Sigmoid colon (tissue), 4 donors: ENCODE measurements around the gene IGFL2.

Source experiments
- POLR2A ChIP-seq, 2 donors: fragments of 450-650 bp; IDR thresholded peaks; one replicate each; pipeline ENCODE4 v1.6.1; 2016; ENCODE audit warnings: antibody characterized with exemption in 2 of 2, mild to moderate bottlenecking in 2 of 2, moderate library complexity in 2 of 2
- POLR2AphosphoS5 ChIP-seq, 4 donors: sonication (generic); formaldehyde crosslinking; IDR thresholded peaks; one replicate each; pipeline ENCODE4 v1.6.1; 2017; ENCODE audit warnings: antibody characterized with exemption in 4 of 4
- TF ChIP-seq, protein P1 (sequence below), 4 experiments: fragments of 450-650 bp in 3 of 4; fragments of 200-600 bp in 1 of 4; IDR thresholded peaks; one replicate each; pipeline ENCODE4 v1.5.1; 2016 to 2019; ENCODE audit warnings: antibody characterized with exemption in 4 of 4, mild to moderate bottlenecking in 3 of 4, moderate library complexity in 2 of 4

- TF ChIP-seq, protein P1, sequence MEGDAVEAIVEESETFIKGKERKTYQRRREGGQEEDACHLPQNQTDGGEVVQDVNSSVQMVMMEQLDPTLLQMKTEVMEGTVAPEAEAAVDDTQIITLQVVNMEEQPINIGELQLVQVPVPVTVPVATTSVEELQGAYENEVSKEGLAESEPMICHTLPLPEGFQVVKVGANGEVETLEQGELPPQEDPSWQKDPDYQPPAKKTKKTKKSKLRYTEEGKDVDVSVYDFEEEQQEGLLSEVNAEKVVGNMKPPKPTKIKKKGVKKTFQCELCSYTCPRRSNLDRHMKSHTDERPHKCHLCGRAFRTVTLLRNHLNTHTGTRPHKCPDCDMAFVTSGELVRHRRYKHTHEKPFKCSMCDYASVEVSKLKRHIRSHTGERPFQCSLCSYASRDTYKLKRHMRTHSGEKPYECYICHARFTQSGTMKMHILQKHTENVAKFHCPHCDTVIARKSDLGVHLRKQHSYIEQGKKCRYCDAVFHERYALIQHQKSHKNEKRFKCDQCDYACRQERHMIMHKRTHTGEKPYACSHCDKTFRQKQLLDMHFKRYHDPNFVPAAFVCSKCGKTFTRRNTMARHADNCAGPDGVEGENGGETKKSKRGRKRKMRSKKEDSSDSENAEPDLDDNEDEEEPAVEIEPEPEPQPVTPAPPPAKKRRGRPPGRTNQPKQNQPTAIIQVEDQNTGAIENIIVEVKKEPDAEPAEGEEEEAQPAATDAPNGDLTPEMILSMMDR (IDR thresholded peaks at IDR 0.05) = no peak
- TF ChIP-seq POLR2AphosphoS5 (IDR thresholded peaks at IDR 0.05) (no peak), POLR2A (IDR thresholded peaks at IDR 0.05) (no peak)
These were observed 12.3 kb downstream of the IGFL2 start for GRCh38 chr19:46160233-46160775.
